ENCODE measurements around the gene FAM236B.
"Not testable (repeated sequence)": the region's sequence is repeated elsewhere in the genome, so short reads cannot be mapped to it uniquely, and the experiment has no call there.

Gene FAM236B

GRCh38 chrX:72782560-72782959, at the start of gene FAM236B:
TSS of gene FAM236B (minus strand) at chrX:72782660. CDS start at chrX:72782560, 100 bp downstream.
- not testable (repeated sequence) for DNase-seq (ENCODE audit: low read depth)

DNA sequence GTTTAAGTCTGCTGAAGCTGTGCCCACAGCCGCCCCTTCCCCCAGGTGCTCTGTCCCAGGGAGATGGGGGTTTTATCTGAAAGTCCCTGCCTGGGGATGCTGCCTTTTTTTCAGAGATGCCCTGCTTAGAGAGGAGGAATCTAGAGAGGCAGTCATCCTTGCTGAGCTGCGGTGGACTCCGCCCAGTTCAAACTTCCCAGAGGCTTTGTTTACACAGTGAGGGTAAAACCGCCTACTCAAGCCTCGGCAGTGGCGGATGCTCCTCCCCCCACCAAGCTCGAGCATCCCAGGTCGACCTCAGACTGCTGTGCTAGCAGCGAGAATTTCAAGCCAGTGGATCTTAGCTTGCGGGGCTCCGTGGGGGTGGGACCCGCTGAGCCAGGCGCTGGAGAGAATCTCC, 48.2 kb upstream of the FAM236B start:
- not testable (repeated sequence) for DNase-seq (ENCODE audit: low read depth)

DNA sequence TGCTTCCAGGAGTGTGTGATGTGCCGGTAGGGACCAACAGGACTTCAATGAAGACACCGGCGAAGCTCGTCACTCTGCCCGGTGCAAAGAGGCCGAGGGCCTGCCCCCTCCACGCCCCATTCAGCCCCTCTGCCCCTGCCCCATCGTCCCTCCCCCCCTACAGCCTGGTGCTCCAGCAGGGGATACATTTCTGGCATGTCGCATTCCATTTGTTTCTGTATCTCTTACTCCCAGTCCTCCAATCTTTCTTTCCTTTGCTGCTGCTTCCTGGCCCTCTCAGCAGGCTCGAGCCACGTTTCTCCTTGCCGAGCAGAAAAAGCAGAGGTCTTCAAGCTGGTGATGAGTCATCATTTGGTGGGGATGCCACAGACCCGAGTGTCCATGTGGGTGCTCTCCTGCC, 25.6 kb upstream of the FAM236B start, which contains the start of gene FAM236D:
Gene FAM236D (minus strand): TSS at position 101 of the 400 bp plus-strand sequence. CDS start 100 bp downstream, at position 1.
- DNase-seq (ENCODE audit: low read depth) = not testable (repeated sequence)

DNA sequence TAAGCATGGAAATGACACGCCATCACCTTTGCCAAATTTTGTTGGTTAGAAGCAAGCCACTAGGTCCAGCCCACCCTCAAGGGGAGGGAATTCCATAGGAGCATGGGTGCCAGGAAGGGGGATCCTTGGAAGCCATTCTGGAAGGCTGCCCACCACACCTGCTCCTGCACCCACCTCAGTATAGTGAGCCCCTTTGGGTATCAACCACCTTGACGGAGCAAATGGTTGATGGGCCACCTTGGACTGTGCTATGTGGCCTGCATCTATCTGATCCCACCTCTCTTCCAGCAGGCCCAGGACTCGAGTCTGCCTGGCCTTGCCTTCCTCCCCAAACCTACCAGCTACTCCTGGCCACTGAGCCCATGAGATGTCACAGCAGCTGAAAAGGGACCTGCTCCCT, 7.9 kb upstream of the FAM236B start:
- DNase-seq (ENCODE audit: low read depth) = not testable (repeated sequence)

DNA sequence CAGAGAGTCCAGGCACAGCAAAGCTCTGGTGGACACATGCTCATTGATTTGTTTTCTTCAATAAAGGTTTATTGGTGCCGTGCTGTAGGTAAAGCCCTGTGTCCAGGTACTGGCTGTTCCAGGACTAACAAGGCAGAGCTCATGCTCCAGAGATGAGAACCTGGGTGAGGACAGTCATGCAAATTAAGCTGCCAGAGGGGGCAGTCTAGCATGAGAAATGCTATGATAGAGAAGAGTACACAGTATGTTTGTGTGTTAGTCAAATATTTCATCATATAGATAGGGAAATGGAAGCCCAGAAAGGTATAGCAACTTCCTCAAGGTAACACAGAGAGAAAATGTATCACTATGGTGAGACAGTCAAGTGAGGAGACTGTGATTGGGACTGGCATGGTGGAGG, 5.7 kb upstream of the FAM236B start:
- not testable (repeated sequence) for DNase-seq (ENCODE audit: low read depth)

DNA sequence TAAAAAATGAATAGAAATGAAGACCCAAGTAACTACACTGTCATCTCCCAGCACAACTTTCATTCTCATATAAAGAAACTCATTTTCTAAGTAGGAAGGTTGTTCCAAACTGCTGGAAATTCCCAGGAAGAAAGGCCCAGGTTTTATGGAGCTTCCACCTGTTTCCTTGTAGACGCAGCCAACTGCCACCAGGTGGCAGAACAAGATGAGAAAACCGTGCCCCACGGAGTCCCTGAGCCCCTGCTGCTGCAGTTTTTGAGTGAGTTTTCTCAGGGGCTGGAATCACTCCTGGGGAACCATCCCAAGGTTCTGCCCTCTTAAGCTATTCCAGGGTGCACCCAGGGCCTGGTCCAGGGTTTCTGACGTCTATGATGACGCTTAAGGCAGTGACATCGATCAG, 1.5 kb upstream of the FAM236B start:
- not testable (repeated sequence) for DNase-seq (ENCODE audit: low read depth)

GRCh38 chrX:72783365-72783936, 991 bp upstream of the FAM236B start:
- DNase-seq (ENCODE audit: low read depth) = not testable (repeated sequence)

DNA sequence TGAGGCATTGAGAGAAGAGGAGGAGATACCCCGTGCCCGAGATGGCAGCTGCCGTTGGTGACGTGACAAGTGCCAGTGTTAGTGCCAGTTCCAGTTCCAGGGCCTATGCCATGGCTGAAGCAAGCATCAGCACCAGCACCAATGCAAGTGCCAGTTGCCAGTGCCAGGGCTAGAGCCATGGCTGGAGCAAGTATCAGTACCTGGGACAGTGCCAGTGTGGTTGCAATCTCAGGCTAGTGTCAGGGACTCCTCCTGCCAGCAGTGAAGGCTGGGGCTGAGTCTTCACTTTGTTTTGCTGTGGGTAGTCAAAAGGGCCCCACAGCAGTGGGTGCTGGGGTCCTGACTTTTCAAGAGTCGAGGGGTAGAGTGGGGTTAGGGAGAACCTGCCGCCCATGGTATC, 4.3 kb downstream of the FAM236B start:
- not testable (repeated sequence) for DNase-seq (ENCODE audit: low read depth)

GRCh38 chrX:72777467-72777790, 5.0 kb downstream of the FAM236B start:
- DNase-seq (ENCODE audit: low read depth) = not testable (repeated sequence)

DNA sequence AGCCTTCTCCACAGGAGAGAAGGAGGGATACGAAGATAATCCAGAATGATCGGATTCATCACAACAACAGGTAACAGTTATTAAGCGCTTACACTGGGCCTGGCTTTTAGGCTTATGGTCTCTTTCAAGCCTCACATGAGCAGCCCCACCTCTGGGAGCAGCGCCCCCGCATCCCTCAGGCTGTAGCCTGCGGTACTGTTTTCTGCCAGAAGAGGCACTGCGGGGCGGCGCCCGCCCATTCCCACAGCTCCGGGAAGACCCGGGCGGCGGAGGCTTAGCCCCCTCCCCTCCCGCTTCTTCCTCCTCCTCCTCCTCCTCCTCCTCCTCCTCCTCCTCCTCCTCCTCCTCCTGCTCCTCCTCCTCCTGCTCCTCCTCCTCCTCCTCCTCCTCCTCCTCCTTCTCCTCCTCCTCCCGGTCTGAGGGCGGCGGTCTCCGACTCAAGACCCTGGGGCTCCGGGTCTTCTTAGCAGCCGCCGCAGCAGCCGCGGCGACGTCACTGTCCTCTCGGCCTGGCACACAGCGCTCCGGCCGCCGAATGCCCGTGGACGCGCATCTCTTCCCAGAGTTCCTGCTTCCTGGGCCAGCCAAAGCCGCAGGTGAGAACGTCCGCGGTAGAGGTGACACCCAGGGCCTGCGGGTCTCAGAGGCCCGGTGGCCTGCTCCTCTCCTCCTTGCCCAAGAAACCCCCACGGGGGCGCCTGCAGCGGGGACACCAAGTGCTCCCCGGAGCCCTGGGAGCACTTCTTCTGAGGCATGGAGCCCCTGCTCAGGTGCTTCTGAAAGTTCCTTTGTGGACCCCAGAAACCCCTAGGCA, 5.6 kb downstream of the FAM236B start, which contains the start of gene DMRTC1B:
Gene DMRTC1B (plus strand): TSS at position 238 of the 814 bp plus-strand sequence. CDS start 68,246 bp downstream, outside the sequence.
- not testable (repeated sequence) for DNase-seq (ENCODE audit: low read depth)

- not testable (repeated sequence) for DNase-seq (ENCODE audit: low read depth)
Measured at GRCh38 chrX:72760454-72760853, 22.0 kb downstream of the FAM236B start.

- not testable (repeated sequence) for DNase-seq (ENCODE audit: low read depth)
Measured at GRCh38 chrX:72748545-72748944, 33.9 kb downstream of the FAM236B start.

DNA sequence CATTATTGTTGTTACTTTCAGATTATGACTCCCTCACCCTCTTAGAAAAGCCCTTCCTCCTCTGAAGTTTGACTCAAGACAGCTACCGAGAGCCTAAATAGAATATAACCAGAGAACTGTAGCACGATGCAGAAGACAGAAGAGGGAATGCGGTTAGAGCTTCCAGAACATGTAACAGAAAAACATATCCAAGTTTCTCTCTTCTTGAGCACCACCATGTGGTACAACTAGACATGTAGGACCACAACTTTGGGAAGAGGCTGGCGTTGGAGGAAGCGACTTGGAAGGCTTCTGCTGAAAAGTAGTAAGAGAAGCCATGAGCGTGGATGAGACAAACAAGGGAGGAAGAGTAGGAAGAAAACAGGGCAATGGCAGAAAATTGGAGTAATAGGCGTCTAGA, 36.9 kb downstream of the FAM236B start:
- DNase-seq (ENCODE audit: low read depth) = not testable (repeated sequence)

- DNase-seq (ENCODE audit: low read depth) = no peak
Measured at GRCh38 chrX:72735561-72735960, 46.9 kb downstream of the FAM236B start.

DNA sequence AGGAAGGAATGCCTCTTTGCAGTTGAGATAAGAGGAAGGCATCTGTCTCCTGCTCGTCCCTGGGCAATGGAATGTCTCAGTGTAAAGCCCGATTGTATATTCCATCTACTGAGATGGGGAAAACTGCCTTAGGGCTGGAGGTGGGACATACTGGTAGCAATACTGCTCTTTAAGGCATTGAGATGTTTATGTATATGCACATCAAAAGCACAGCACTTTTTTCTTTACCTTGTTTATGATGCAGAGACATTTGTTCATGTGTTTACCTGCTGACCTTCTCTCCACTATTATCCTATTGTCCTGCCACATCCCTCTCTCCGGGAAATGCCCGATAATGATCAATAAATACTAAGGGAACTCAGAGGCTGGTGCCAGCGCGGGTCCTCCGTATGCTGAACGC, 48.8 kb downstream of the FAM236B start:
- DNase-seq (ENCODE audit: low read depth) = not testable (repeated sequence)
